Uterus (tissue), 2 donors: ENCODE data around the gene PRXL2A.

Source experiments
- POLR2A ChIP-seq, 2 donors: fragments of 450-650 bp; IDR thresholded peaks; one replicate each; pipeline ENCODE4 v1.6.1; 2016; ENCODE audit warnings: antibody characterized with exemption in 2 of 2, mild to moderate bottlenecking in 1 of 2, moderate library complexity in 1 of 2
- TF ChIP-seq, protein P1 (sequence below), 4 experiments: fragments of 200-600 bp in 2 of 4; fragments of 450-650 bp in 2 of 4; sonication (generic) in 2 of 4; IDR thresholded peaks; one replicate each; pipeline ENCODE4 v1.5.1; 2016 to 2019; ENCODE audit warnings: antibody characterized with exemption in 4 of 4, mild to moderate bottlenecking in 2 of 4, moderate library complexity in 1 of 4

DNA sequence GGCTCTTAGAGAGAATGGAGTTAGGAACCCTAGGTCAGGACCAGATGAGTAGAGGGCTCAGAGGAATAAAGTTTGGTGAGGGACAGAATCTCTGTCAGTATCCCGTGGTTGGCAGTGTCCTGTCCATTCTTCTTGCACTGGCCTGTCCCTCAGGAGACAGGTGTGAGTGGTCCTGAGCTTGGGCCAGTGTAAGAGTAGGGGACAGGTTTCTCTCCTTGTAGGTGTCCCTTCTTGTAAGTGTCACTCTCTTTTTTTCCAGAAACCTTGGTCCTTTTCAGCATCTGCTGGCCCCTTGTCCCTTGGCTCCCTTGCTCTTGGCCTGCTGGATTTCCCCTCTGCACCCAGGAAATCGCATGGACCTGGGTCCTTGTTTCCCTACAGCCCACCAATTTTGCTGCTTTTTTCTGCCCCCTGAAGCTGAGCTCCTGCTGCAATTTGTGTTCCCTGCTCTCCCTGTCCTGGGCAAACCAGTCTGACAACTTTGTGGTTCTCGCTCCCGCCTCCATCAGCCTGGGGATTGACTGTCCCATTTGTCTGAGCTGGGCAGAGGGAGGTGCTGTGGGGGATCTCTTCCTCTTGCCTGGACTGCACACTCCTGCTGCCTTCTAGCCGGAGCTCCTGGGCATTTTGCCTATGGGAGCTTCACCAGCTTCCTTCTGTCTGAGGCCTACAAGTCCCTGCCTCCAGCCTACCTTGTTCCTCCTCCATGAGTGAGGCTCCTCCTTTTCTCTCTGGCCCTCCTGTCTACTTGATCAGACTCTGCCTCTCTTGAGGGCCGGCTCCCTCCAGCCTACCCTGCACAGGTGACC is 52.3 kb downstream of the PRXL2A start:
- TF ChIP-seq, protein P1, sequence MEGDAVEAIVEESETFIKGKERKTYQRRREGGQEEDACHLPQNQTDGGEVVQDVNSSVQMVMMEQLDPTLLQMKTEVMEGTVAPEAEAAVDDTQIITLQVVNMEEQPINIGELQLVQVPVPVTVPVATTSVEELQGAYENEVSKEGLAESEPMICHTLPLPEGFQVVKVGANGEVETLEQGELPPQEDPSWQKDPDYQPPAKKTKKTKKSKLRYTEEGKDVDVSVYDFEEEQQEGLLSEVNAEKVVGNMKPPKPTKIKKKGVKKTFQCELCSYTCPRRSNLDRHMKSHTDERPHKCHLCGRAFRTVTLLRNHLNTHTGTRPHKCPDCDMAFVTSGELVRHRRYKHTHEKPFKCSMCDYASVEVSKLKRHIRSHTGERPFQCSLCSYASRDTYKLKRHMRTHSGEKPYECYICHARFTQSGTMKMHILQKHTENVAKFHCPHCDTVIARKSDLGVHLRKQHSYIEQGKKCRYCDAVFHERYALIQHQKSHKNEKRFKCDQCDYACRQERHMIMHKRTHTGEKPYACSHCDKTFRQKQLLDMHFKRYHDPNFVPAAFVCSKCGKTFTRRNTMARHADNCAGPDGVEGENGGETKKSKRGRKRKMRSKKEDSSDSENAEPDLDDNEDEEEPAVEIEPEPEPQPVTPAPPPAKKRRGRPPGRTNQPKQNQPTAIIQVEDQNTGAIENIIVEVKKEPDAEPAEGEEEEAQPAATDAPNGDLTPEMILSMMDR (IDR thresholded peaks at IDR 0.05) = no peak
- TF ChIP-seq POLR2A (IDR thresholded peaks at IDR 0.05) = no peak
